ENCODE measurements around the gene DNA2. TPM values are rescaled to one million over a fixed set of nuclear protein-coding genes. Genes with fewer than 3 reads are reported as not detected.

The DNA2 gene
- total RNA-seq, 1 donor from 2014 or later: 5.8 TPM

Other genes with a start within 250 kb of the DNA2 start
- gene ATOH7, start 239.9 kb downstream of the DNA2 start, total RNA-seq: 0.19 TPM in 1 of 2 replicates, not detected in the other
- 75.6 and 90.1 TPM in 2 replicates for gene HNRNPH3, start 139.9 kb downstream of the DNA2 start, total RNA-seq
- 5.7 and 6.1 TPM in 2 replicates for gene PBLD, start 139.0 kb downstream of the DNA2 start, total RNA-seq
- gene RUFY2, start 64.7 kb downstream of the DNA2 start, total RNA-seq: 21.7 and 21.8 TPM in 2 replicates
- 17.6 and 20.5 TPM in 2 replicates for gene SLC25A16, start 55.5 kb upstream of the DNA2 start, total RNA-seq
- gene TET1, start 88.4 kb upstream of the DNA2 start, total RNA-seq: 6.2 and 7.1 TPM in 2 replicates
- gene CCAR1, start 249.3 kb upstream of the DNA2 start, total RNA-seq: 62.4 and 72.8 TPM in 2 replicates